Activated naive CD4-positive, alpha-beta T cell treated with anti-CD3 and anti-CD28 coated beads for 36 hours (primary cell): ENCODE results near the gene SMPD4. TPM values are rescaled to one million over a fixed set of nuclear protein-coding genes. Genes with fewer than 3 reads are reported as not detected.
A peak's percentile ranks its signal among the peaks of the same experiment; 100 is the strongest.
"Not testable (repeated sequence)": the region's sequence is repeated elsewhere in the genome, so short reads cannot be mapped to it uniquely, and the experiment has no call there.

Experiments used
- CTCF ChIA-PET: fragments of 350-600 bp; sonication (Branson Sonifier 250); formaldehyde crosslinking; loops from one replicate; lab custom pipeline; 2021; ENCODE audit warnings: antibody characterized with exemption; lab: Charles Lee
- DNase-seq: peaks from one replicate; pipeline ENCODE4 v3.0.0-alpha.2; 2020
- H3K27ac Mint-ChIP-seq: one replicate; pipeline ENCODE4 v1.8.0; 2021; ENCODE audit warnings: mild to moderate bottlenecking, mixed read lengths
- H3K27me3 Mint-ChIP-seq: one replicate; pipeline ENCODE4 v1.8.0; 2021; ENCODE audit warnings: low read depth, mixed read lengths
- H3K36me3 Mint-ChIP-seq: one replicate; pipeline ENCODE4 v1.8.0; 2021; ENCODE audit warnings: low read depth, mixed read lengths
- H3K4me1 Mint-ChIP-seq: one replicate; pipeline ENCODE4 v1.8.0; 2021; ENCODE audit warnings: low read depth, mixed read lengths
- H3K4me3 Mint-ChIP-seq: one replicate; pipeline ENCODE4 v1.8.0; 2021; ENCODE audit warnings: mild to moderate bottlenecking, moderate library complexity, mixed read lengths
- H3K9me3 Mint-ChIP-seq: one replicate; pipeline ENCODE4 v1.8.0; 2021; ENCODE audit warnings: mixed read lengths
- intact Hi-C: fragments of 100-400 bp; cut with micrococcal nuclease; formaldehyde crosslinking; loops from one replicate; pipeline ENCODE4 v1.15.1; 2023
- total RNA-seq, 2 experiments: library from RNA; stranded (reverse); gene quantifications; one replicate each; pipeline ENCODE4 v1.2.3, GENCODE V29; 2021

The SMPD4 gene
- total RNA-seq, 2 experiments from 2014 or later = 70.8 to 71.5 TPM

GRCh38 chr2:130196052-130196451 is 14.7 kb upstream of the SMPD4 start:
- H3K27ac Mint-ChIP-seq, CTCF ChIA-PET, H3K27me3 Mint-ChIP-seq, DNase-seq, intact Hi-C loops, H3K4me1 Mint-ChIP-seq, H3K9me3 Mint-ChIP-seq, H3K36me3 Mint-ChIP-seq, H3K4me3 Mint-ChIP-seq: not testable (repeated sequence)

DNA sequence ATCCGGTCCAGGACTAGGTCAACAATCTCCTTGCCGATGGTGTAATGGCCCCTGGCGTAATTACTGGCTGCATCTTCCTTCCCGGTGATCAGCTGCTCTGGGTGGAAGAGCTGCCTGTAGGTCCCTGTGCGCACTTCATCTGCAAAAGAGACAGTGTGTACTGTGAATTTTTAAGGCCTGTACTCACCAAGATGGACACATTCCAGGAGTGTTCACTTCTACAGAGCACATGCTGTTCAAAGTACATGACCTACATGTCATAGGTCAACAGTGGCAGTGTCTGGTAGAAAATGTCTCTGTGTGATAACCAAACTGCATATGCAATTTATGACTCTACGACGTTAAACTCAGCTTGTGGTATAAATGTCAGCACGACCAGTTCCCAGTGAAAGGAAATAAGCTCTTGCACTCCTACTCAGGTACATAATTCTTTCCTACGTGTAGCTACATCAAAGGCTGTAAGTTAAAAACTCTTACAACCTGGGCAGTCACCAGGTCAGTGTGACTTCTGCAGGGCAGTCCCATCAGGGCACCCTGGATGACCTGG is 13.8 kb upstream of the SMPD4 start:
- CTCF ChIA-PET, H3K27ac Mint-ChIP-seq, H3K4me3 Mint-ChIP-seq, H3K9me3 Mint-ChIP-seq, H3K36me3 Mint-ChIP-seq, H3K27me3 Mint-ChIP-seq, intact Hi-C loops, DNase-seq, H3K4me1 Mint-ChIP-seq: not testable (repeated sequence)

DNA sequence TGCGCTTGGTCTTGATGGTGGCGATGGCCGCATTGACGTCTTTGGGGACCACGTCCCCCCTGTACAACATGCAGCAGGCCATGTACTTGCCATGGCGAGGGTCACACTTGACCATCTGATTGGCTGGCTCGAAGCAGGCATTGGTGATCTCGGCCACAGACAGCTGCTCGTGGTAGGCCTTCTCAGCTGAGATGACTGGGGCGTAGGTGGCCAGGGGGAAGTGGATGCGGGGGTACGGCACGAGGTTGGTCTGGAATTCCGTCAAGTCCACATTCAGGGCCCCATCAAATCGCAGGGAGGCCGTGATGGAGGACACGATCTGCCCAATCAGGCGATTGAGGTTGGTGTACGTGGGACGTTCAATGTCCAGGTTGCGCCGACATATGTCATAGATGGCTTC is 12.4 kb upstream of the SMPD4 start:
- intact Hi-C loops = loop anchor here (1.0 kb wide), 1 partner anchor 9 kb away; no protein-coding TSS in a partner anchor

GRCh38 chr2:130192451-130192850 is 11.0 kb upstream of the SMPD4 start:
- H3K27ac Mint-ChIP-seq, H3K36me3 Mint-ChIP-seq, H3K4me3 Mint-ChIP-seq, H3K9me3 Mint-ChIP-seq, H3K27me3 Mint-ChIP-seq, DNase-seq, CTCF ChIA-PET, H3K4me1 Mint-ChIP-seq, intact Hi-C loops: not testable (repeated sequence)

More for the DNA sequence above, 12.4 kb upstream of the SMPD4 start:
- DNase-seq, H3K4me3 Mint-ChIP-seq, H3K27ac Mint-ChIP-seq, H3K36me3 Mint-ChIP-seq, H3K27me3 Mint-ChIP-seq, H3K4me1 Mint-ChIP-seq, CTCF ChIA-PET, H3K9me3 Mint-ChIP-seq: not testable (repeated sequence)

- H3K9me3 Mint-ChIP-seq, H3K4me1 Mint-ChIP-seq, intact Hi-C loops, H3K27me3 Mint-ChIP-seq, CTCF ChIA-PET, H3K36me3 Mint-ChIP-seq, H3K4me3 Mint-ChIP-seq, DNase-seq: not testable (repeated sequence)
- H3K27ac Mint-ChIP-seq = peak overlapping the region; percentile 31
Observed at GRCh38 chr2:130191319-130191718, 9.9 kb upstream of the SMPD4 start.

GRCh38 chr2:130190237-130190636 is 8.8 kb upstream of the SMPD4 start:
- Mint-ChIP-seq H3K36me3 (peaks cover 6% of the 10 kb centered on the region), H3K27me3 (no peaks in the 10 kb centered on the region), H3K9me3 (no peaks in the 10 kb centered on the region), H3K4me3 (no peak overlapping the region), H3K27ac (no peak overlapping the region), H3K4me1 (peaks cover 9% of the 10 kb centered on the region)
- no peak for DNase-seq
- CTCF ChIA-PET = no interaction called here
- intact Hi-C loops = no loop called here

- DNase-seq, CTCF ChIA-PET, H3K36me3 Mint-ChIP-seq, H3K27ac Mint-ChIP-seq, H3K9me3 Mint-ChIP-seq, H3K4me3 Mint-ChIP-seq, intact Hi-C loops, H3K27me3 Mint-ChIP-seq: not testable (repeated sequence)
- H3K4me1 Mint-ChIP-seq = peaks cover 13% of the 10 kb centered on the region
Observed at GRCh38 chr2:130188958-130189357, 7.6 kb upstream of the SMPD4 start.

GRCh38 chr2:130187859-130188792 is 6.7 kb upstream of the SMPD4 start:
- Mint-ChIP-seq H3K4me1 (peaks cover 19% of the 10 kb centered on the region), H3K36me3 (peaks cover 11% of the 10 kb centered on the region)
- CTCF ChIA-PET = interaction anchor here (1.5 kb wide), 1 partner anchor 145 kb away, joined by 4 read pairs; no protein-coding TSS in a partner anchor
- H3K27me3 Mint-ChIP-seq, H3K9me3 Mint-ChIP-seq, intact Hi-C loops, H3K4me3 Mint-ChIP-seq, DNase-seq, H3K27ac Mint-ChIP-seq: not testable (repeated sequence)

GRCh38 chr2:130187268-130187667 is 5.9 kb upstream of the SMPD4 start:
- Mint-ChIP-seq H3K4me1 (peaks cover 19% of the 10 kb centered on the region), H3K4me3 (no peak overlapping the region), H3K27ac (no peak overlapping the region), H3K27me3 (no peaks in the 10 kb centered on the region), H3K36me3 (peaks cover 11% of the 10 kb centered on the region), H3K9me3 (no peaks in the 10 kb centered on the region)
- no peak for DNase-seq
- CTCF ChIA-PET = interaction anchor here (1.5 kb wide), 1 partner anchor 146 kb away, joined by 4 read pairs; no protein-coding TSS in a partner anchor
- intact Hi-C loops = no loop called here

GRCh38 chr2:130186391-130186790 is 5.0 kb upstream of the SMPD4 start:
- Mint-ChIP-seq H3K36me3 (peaks cover 11% of the 10 kb centered on the region), H3K4me1 (peaks cover 19% of the 10 kb centered on the region), H3K27ac (no peak overlapping the region), H3K4me3 (no peak overlapping the region), H3K27me3 (no peaks in the 10 kb centered on the region), H3K9me3 (no peaks in the 10 kb centered on the region)
- intact Hi-C loops = no loop called here
- CTCF ChIA-PET = no interaction called here
- DNase-seq = no peak

DNA sequence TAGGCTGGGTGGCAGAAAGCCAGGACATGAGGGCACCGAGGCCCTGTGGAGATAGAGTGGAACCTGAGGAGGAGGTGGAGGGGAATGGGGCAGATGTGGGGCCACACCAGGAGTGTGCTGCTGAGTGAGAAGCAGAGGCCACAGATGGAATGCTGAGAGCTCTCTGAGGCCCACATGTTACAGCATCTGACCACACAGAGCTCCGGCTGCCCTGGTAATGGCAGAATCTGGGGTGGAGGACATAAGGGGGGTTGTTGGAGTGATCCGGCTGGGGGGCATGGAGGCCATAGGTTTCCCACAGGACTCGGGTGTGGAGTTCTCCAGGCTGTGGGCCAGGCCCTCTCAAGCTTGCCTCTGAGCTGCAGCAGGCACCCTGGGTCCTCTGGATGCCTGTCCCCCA is 4.5 kb upstream of the SMPD4 start:
- peaks cover 19% of the 10 kb centered on the region for H3K4me1 Mint-ChIP-seq
- CTCF ChIA-PET = no interaction called here
- H3K4me3 Mint-ChIP-seq = no peak overlapping the region
- H3K36me3 Mint-ChIP-seq = peaks cover 11% of the 10 kb centered on the region
- intact Hi-C loops = loop anchor here (1.0 kb wide), 1 partner anchor 7 kb away; no protein-coding TSS in a partner anchor
- H3K27me3 Mint-ChIP-seq = no peaks in the 10 kb centered on the region
- H3K27ac Mint-ChIP-seq = no peak overlapping the region
- H3K9me3 Mint-ChIP-seq = no peaks in the 10 kb centered on the region
- DNase-seq = no peak

- no peak overlapping the region for H3K4me3 Mint-ChIP-seq
- H3K27me3 Mint-ChIP-seq = no peaks in the 10 kb centered on the region
- H3K36me3 Mint-ChIP-seq = peaks cover 11% of the 10 kb centered on the region
- DNase-seq = no peak
- no peak overlapping the region for H3K27ac Mint-ChIP-seq
- no peaks in the 10 kb centered on the region for H3K9me3 Mint-ChIP-seq
- CTCF ChIA-PET = no interaction called here
- peaks cover 21% of the 10 kb centered on the region for H3K4me1 Mint-ChIP-seq
- intact Hi-C loops = loop anchor here (1.0 kb wide), 1 partner anchor 8 kb away; no protein-coding TSS in a partner anchor
Observed at GRCh38 chr2:130185436-130185835, 4.0 kb upstream of the SMPD4 start.
